ENCODE data around the gene MAP4. TPM values are rescaled to one million over a fixed set of nuclear protein-coding genes. Genes with fewer than 3 reads are reported as not detected.

The MAP4 gene
- total and polyA plus RNA-seq, 2 of the 13 experiments (the other 11 are each of a cell fraction or from before 2014, with no cell fraction given): 33.1 to 38.7 TPM

GRCh38 chr3:47954567-47954966, 61.6 kb downstream of the MAP4 start (continued):
- TF ChIP-seq ZEB1 (IDR thresholded peaks at IDR 0.05; ENCODE audit: insufficient replicate concordance, low read depth) (peak; percentile 40), E2F5 (CRISPR knock-in tag; conservative IDR thresholded peaks at IDR 0.05) (no peak), TOE1 (CRISPR knock-in tag; IDR thresholded peaks at IDR 0.05) (no peak), ZFP36 (IDR thresholded peaks at IDR 0.05; ENCODE audit: borderline replicate concordance, low read depth, low read length, partially characterized antibody) (no peak), RBM39 (IDR thresholded peaks at IDR 0.05; ENCODE audit: low read depth, low read length, poor library complexity, severe bottlenecking) (no peak), ZBTB1 (CRISPR knock-in tag; IDR thresholded peaks at IDR 0.05; ENCODE audit: borderline replicate concordance) (no peak), NFE2 (CRISPR knock-in tag; IDR thresholded peaks at IDR 0.05) (no peak), IKZF4 (CRISPR knock-in tag; IDR thresholded peaks at IDR 0.05; ENCODE audit: borderline replicate concordance, low read depth, not compliant biosample characterization) (no peak), GABPB1 (CRISPR knock-in tag; IDR thresholded peaks at IDR 0.05) (no peak), SOX13 (IDR thresholded peaks at IDR 0.05) (0 out of 2 replicates have a peak, but pooled peaks have one; percentile 47), SOX13 (CRISPR knock-in tag; conservative IDR thresholded peaks at IDR 0.05 in 1 of 2, IDR thresholded peaks at IDR 0.05 in 1 of 2) (peak in 1 of 2 experiments; percentile 94; a peak in 2 of 4 replicates), YEATS2 (CRISPR knock-in tag; IDR thresholded peaks at IDR 0.05; ENCODE audit: borderline replicate concordance) (no peak), ZNF746 (CRISPR knock-in tag; IDR thresholded peaks at IDR 0.05) (no peak), SRY (CRISPR knock-in tag; IDR thresholded peaks at IDR 0.05) (no peak), ZNF124 (CRISPR knock-in tag; IDR thresholded peaks at IDR 0.05) (no peak), CHCHD3 (CRISPR knock-in tag; IDR thresholded peaks at IDR 0.05) (no peak), ZNF550 (CRISPR knock-in tag; IDR thresholded peaks at IDR 0.05; ENCODE audit: borderline replicate concordance) (no peak), HNF1A (IDR thresholded peaks at IDR 0.05; ENCODE audit: low read depth) (no peak; the same call in 1 of the 2 replicates), HNF1A (CRISPR knock-in tag; IDR thresholded peaks at IDR 0.05; ENCODE audit: borderline replicate concordance) (peak; percentile 35; the same call in 1 of the 2 replicates), MLLT10 (CRISPR knock-in tag; IDR thresholded peaks at IDR 0.05) (no peak), ZNF138 (CRISPR knock-in tag; IDR thresholded peaks at IDR 0.05; ENCODE audit: low read depth) (no peak), ZNF430 (CRISPR knock-in tag; IDR thresholded peaks at IDR 0.05) (no peak), GLI4 (CRISPR knock-in tag; IDR thresholded peaks at IDR 0.05; ENCODE audit: borderline replicate concordance) (no peak), PPARG (CRISPR knock-in tag; conservative IDR thresholded peaks at IDR 0.05) (peak; percentile 55; the same call in 1 of the 2 replicates), ZBTB26 (CRISPR knock-in tag; IDR thresholded peaks at IDR 0.05; ENCODE audit: borderline replicate concordance) (no peak), ATF3 (CRISPR knock-in tag; IDR thresholded peaks at IDR 0.05) (no peak)
